GM18498 (cell line): ENCODE data around the gene DNPH1.

ENCODE experiments used
- ATAC-seq: cut with Tn5 transposase; IDR thresholded peaks from one replicate; pipeline ENCODE4 v1.9.1; 2021; ENCODE audit warnings: mild to moderate bottlenecking, moderate library complexity; ENCODE audit not compliant: unreplicated experiment

DNPH1 gene

GRCh38 chr6:43219119-43219518, 10.2 kb downstream of the DNPH1 start:
- ATAC-seq = no peak

DNA sequence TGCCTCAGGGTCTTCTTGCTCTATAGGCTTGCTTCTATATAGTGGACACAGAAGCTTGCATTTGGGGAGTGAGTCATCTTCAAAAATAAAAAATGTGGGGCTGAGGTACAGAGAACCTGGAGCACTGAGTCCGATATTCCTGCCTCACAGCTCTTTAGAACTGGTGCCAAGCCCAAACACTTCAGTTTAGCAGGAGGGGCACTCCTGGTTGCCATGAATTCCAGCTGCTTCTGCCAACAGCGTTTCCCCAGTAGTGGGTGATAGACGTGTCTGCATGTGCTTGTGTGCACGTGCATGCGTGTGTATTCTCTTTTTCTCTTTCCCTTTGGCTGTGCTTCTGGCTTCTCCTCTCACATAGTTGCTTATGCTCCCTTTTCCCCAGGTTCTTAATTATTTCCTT, 11.9 kb downstream of the DNPH1 start:
- no peak for ATAC-seq

- no peak for ATAC-seq
Observed at GRCh38 chr6:43216200-43216599, 13.1 kb downstream of the DNPH1 start.

DNA sequence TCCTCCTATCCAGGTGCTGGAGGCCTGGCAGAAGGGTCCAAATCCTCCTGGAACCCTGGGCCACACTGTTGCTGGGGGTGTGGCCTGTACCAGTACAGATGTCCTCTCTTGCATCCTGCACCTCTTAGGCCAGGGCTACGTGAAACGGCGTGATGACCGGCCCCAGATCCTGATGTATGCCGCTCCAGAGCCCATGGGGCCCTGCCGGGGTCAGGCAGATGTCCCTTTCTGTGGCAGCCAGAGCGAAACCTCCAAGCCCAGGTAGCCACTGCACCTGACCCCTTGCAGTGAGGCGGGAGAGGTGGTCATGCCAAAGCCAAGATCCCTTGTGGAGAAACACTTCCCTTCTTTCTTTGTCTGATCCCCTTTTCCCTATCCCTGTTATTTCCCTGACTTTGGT, 14.2 kb downstream of the DNPH1 start:
- ATAC-seq = no peak

GRCh38 chr6:43213431-43213830, 15.8 kb downstream of the DNPH1 start:
- ATAC-seq = no peak

DNA sequence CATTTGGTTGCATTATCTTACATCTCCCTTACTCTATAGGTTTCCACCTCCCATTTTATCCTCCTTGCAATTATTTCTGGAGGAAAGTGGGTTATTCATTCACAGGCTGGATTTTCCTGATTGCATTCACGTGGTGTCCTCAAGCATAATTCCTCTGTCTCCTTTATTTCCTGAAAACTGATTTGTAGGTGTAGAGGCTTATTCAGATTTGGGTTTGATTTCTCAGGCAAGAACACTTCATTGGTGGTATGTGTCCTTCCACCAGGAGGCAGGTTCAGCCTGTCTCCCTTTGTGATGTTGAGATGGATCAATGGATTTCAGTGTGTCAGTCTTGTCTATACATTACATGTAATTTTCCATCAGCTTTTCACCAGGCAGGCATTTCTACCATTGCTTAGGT, 17.3 kb downstream of the DNPH1 start:
- no peak for ATAC-seq

GRCh38 chr6:43207286-43207685, 22.0 kb downstream of the DNPH1 start:
- no peak for ATAC-seq

GRCh38 chr6:43205849-43206248, 23.4 kb downstream of the DNPH1 start:
- no peak for ATAC-seq

DNA sequence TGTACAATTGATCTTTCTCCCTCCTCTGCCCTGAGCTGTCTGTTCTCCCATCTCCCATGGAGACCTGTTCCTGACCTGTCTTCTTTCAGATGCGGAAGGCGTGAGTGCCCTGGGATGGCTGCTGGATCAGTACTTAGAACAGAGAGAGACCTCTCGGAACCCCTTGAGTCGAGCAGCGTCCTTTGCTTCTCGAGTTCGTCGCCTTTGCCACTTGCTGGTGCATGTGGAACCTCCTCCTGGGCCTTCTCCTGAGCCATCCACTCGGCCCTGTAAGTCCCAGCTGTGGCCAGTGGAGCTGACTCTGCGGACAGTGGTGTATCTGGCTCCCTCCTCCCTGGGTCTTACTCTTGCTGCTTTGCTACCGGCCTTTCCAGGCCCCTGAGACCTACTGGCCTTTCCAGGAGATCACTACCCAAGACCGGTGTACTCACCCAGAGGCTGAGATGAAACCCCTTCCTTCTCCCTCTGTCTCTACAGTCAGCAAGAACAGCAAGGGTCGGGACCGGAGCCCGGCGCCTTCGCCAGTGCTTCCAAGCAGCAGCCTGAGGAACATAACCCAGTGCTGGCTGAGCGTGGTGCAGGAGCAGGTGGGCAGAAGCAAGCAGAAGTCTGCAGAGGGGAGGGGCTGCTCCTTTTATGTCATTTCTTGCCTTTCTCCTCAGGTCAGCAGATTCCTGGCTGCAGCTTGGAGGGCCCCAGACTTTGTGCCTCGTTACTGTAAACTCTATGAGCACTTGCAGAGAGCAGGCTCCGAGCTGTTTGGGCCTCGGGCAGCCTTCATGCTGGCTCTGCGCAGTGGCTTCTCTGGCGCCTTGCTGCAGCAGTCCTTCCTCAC, 24.8 kb downstream of the DNPH1 start:
- no peak for ATAC-seq

GRCh38 chr6:43203718-43204095, 25.6 kb downstream of the DNPH1 start:
- no peak for ATAC-seq

DNA sequence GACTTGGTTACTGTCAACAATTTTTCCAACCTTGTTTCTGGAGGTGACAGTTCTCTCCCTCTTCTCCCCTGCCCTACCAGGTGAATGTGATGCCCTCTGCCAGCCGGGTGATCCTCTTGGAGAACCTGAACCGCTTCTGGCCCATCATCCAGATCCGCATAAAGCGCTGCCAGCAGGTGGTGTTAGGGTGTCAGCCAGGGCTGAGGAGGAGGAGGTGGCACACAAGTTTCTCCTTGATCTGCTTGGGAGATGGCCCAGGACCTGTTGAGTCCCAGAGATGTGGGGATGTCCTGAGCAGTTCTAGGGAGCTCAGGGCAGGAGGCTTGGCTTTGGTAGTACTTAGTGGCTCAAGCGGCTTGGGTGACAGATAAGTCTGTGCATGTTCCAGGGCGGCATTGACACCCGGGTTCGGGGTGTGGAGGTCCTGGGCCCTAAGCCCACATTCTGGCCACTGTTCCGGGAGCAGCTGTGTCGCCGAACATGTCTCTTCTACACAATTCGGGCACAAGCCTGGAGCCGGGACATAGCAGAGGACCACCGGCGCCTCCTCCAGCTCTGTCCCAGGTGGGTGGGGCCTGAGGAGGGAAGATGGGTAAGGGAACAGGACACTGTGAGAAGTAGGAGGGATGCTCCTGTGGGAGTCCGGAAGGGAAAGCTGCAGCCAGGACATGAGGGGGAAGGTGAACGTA, 26.1 kb downstream of the DNPH1 start:
- ATAC-seq = no peak

- ATAC-seq = no peak
Observed at GRCh38 chr6:43202451-43202850, 26.8 kb downstream of the DNPH1 start.

GRCh38 chr6:43200541-43200940, 28.7 kb downstream of the DNPH1 start:
- no peak for ATAC-seq

GRCh38 chr6:43199912-43200311, 29.4 kb downstream of the DNPH1 start:
- ATAC-seq = no peak

DNA sequence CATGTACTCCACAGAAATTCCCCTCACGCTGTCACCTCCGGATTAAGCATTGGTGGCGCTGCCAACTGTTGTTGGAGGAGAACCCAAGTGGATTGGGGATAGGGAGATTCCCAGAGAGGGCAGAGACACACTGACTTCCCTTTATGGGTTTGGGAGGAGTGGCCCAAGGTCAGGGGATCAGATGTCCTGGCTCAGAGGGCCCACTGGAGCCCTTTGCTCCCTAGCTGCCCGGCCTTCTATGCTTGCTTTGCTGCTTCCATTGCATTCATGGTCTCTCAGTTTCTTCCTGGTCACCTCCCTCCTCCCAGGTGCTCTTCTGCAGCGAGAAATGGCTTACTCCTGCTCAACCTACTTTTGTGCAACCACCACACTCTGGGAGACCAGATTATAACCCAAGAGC, 32.9 kb downstream of the DNPH1 start:
- ATAC-seq = no peak

GRCh38 chr6:43193929-43194328, 35.4 kb downstream of the DNPH1 start:
- ATAC-seq = no peak

GRCh38 chr6:43192911-43193310, 36.4 kb downstream of the DNPH1 start:
- no peak for ATAC-seq

- ATAC-seq = no peak
Observed at GRCh38 chr6:43189776-43190304, 39.4 kb downstream of the DNPH1 start.

DNA sequence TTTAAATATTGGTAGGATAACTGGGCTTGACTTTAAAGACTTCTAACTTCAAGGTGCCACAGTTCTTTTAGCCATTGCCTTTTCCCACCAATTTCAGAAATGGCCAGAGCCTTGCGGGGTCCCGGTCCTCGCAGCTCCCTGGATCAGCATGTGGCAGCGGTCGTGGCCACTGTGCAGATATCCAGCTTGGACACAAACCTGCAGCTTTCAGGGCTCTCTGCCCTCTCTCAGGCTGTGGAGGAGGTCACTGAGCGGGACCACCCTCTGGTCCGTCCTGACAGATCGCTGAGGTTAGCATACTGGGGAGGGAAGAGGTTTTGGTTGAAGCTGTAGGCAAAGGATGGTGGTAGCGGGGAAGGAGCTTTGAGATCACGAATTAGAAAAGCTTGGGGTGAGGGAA, 40.9 kb downstream of the DNPH1 start:
- ATAC-seq = no peak

DNA sequence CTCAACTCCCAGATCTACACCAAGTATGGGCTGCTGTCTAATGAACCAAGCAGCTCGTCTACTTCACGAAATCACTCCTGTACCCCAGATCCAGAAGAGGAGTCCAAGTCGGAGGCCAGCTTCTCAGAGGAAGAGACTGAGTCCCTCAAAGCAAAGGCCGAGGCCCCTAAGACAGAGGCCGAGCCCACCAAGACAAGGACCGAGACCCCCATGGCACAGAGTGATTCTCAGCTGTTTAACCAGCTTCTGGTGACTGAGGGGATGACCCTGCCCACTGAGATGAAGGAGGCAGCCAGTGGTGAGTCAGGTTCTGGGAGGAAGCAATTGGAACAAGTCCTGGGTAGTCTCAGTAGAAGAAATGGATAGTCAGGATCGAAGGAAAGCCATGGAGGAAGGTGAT, 41.5 kb downstream of the DNPH1 start:
- ATAC-seq = no peak

DNA sequence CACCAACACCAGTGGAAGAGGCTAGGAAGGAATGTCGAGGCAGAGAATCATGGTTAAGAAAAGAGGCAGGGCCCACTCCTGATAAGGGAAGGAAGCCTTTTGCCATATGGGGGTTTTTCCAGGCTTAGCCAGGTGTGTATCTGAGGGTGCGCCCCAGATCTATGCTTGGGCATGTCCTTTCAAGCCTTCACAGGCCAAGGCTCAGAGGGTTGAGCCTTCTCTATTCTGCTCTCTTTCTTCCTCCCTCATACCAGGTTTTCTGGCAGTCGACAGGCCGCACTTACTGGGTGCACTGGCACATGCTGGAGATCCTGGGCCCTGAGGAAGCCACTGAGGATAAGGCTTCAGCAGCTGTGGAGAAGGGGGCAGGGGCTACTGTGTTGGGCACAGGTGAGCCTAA, 42.6 kb downstream of the DNPH1 start:
- ATAC-seq = no peak

DNA sequence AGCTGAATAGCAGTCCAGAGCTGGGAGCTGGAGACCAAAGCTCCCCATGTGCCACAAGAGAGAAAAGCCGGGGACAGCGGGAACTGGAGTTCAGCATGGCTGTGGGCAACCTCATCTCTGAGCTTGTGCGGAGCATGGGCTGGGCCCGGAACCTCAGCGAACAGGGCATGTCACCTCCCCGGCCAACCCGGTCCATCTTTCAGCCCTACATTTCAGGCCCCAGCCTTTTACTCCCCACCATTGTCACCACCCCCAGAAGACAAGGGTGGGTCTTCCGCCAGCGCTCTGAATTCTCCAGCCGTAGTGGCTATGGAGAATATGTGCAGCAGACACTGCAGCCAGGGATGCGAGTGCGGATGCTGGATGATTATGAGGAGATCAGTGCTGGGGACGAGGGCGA, 43.3 kb downstream of the DNPH1 start:
- ATAC-seq = no peak
